Stimulated activated effector memory CD8-positive, alpha-beta T cell treated with anti-CD3 and anti-CD28 coated beads, Interleukin-12 subunit alpha, Interleukin-12 subunit beta, amount 100 ng/mL, for 72 hours (primary cell): ENCODE measurements around the gene EIF2B5.
"Not testable (repeated sequence)": the region's sequence is repeated elsewhere in the genome, so short reads cannot be mapped to it uniquely, and the experiment has no call there.

Experiments used
- ATAC-seq: fragments of 150-1000 bp; cut with Tn5 transposase; 2 replicates; pipeline ENCODE4 v1.10.0; 2021
- DNase-seq, 2 donors: peaks; one replicate each; pipeline ENCODE4 v3.0.0; 2021 to 2022; ENCODE audit warnings: low spot score in 2 of 2
- H3K27ac Mint-ChIP-seq: one replicate; pipeline ENCODE4 v1.8.0; 2022; ENCODE audit warnings: mild to moderate bottlenecking, mixed read lengths
- H3K36me3 Mint-ChIP-seq: one replicate; pipeline ENCODE4 v1.8.0; 2022; ENCODE audit warnings: mild to moderate bottlenecking, mixed read lengths
- H3K4me1 Mint-ChIP-seq: one replicate; pipeline ENCODE4 v1.8.0; 2022; ENCODE audit warnings: mixed read lengths
- H3K4me3 Mint-ChIP-seq: one replicate; pipeline ENCODE4 v1.8.0; 2022; ENCODE audit warnings: mild to moderate bottlenecking, mixed read lengths
- H3K9me3 Mint-ChIP-seq: one replicate; pipeline ENCODE4 v1.8.0; 2022; ENCODE audit warnings: mixed read lengths

Gene EIF2B5

GRCh38 chr3:184158404-184158803 lies 23.2 kb downstream of the EIF2B5 start:
- no peaks in the 10 kb centered on the region for H3K9me3 Mint-ChIP-seq
- ATAC-seq (no peak), DNase-seq (no peak)
- H3K27ac Mint-ChIP-seq = no peak overlapping the region
- H3K36me3 Mint-ChIP-seq = peaks cover 39% of the 10 kb centered on the region
- peaks cover 49% of the 10 kb centered on the region for H3K4me1 Mint-ChIP-seq
- H3K4me3 Mint-ChIP-seq = no peak overlapping the region

DNA sequence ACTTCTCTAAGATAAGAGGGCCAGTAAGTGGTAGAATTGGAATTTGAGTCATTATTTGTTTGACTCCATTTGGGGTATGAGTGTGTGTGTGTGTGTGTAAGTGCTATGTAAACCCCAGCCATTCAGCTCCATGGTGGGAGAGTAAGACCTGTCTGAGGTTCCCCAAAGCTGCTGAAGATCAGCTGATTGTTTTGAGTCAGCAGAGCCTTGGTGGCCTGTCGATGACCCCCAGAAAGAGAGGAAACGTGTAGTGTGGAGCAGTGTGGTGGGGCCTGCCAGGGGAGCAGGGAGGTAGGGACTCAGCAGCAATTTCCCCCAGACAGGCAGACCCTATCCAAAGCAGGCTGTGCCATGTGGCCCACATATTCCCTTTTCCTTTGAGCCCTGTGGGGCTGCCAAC lies 25.3 kb downstream of the EIF2B5 start:
- Mint-ChIP-seq H3K36me3 (peaks cover 59% of the 10 kb centered on the region), H3K27ac (no peak overlapping the region), H3K4me1 (peaks cover 60% of the 10 kb centered on the region), H3K4me3 (no peak overlapping the region), H3K9me3 (no peaks in the 10 kb centered on the region)
- DNase-seq (no peak), ATAC-seq (peak; percentile 76)

- H3K9me3 Mint-ChIP-seq, H3K27ac Mint-ChIP-seq, H3K4me3 Mint-ChIP-seq, DNase-seq, ATAC-seq: not testable (repeated sequence)
- Mint-ChIP-seq H3K4me1 (peaks cover 42% of the 10 kb centered on the region), H3K36me3 (peaks cover 67% of the 10 kb centered on the region)
These were observed 27.5 kb downstream of the EIF2B5 start for GRCh38 chr3:184162571-184163070.

DNA sequence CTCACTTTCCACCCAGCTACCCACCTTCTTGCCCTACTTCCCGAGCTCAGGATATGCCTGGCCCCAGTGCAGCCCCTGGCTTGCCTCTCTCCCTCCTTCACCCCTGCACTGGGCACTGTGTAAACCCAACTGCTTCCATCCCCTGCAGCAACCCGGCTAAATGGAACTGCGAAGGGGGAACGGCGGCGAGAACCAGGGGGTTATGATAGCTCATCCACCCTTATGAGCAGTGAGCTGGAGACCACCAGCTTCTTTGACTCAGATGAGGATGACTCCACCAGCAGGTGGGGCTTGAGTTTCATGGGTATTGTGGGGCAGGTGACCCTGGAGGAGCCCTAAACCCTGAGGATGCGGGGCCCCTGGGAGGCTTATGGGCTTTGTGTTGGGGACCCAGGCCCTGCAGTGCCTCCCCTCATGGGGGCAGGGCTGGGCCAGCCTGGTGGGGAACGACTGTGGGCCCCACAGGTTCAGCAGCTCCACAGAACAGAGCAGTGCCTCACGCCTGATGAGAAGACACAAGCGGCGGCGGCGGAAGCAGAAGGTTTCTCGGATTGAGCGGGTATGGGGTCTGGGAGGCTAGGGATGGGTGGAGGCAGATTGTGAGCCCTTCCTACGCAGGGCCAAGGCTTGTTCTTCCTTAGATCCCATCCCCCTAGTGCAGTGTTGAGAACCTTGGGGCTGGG lies 29.6 kb downstream of the EIF2B5 start:
- ATAC-seq (no peak), DNase-seq (no peak)
- H3K9me3 Mint-ChIP-seq = no peaks in the 10 kb centered on the region
- H3K4me1 Mint-ChIP-seq = peaks cover 32% of the 10 kb centered on the region
- H3K36me3 Mint-ChIP-seq = peaks cover 74% of the 10 kb centered on the region
- H3K4me3 Mint-ChIP-seq = no peak overlapping the region
- H3K27ac Mint-ChIP-seq = no peak overlapping the region

- Mint-ChIP-seq H3K9me3 (no peaks in the 10 kb centered on the region), H3K4me1 (peaks cover 27% of the 10 kb centered on the region), H3K36me3 (peaks cover 67% of the 10 kb centered on the region), H3K4me3 (no peak overlapping the region), H3K27ac (no peak overlapping the region)
- ATAC-seq (no peak), DNase-seq (no peak)
These were observed 30.4 kb downstream of the EIF2B5 start for GRCh38 chr3:184165543-184165942.

- Mint-ChIP-seq H3K9me3 (no peaks in the 10 kb centered on the region), H3K27ac (no peak overlapping the region), H3K4me1 (peaks cover 27% of the 10 kb centered on the region), H3K4me3 (no peak overlapping the region), H3K36me3 (peaks cover 72% of the 10 kb centered on the region)
- DNase-seq (no peak), ATAC-seq (no peak)
These were observed 31.5 kb downstream of the EIF2B5 start for GRCh38 chr3:184166671-184167070.

GRCh38 chr3:184167786-184168185 lies 32.6 kb downstream of the EIF2B5 start:
- peaks cover 25% of the 10 kb centered on the region for H3K4me1 Mint-ChIP-seq
- no peak overlapping the region for H3K27ac Mint-ChIP-seq
- no peak overlapping the region for H3K4me3 Mint-ChIP-seq
- H3K9me3 Mint-ChIP-seq = no peaks in the 10 kb centered on the region
- ATAC-seq = no peak
- H3K36me3 Mint-ChIP-seq = peaks cover 63% of the 10 kb centered on the region
- no peak for DNase-seq

DNA sequence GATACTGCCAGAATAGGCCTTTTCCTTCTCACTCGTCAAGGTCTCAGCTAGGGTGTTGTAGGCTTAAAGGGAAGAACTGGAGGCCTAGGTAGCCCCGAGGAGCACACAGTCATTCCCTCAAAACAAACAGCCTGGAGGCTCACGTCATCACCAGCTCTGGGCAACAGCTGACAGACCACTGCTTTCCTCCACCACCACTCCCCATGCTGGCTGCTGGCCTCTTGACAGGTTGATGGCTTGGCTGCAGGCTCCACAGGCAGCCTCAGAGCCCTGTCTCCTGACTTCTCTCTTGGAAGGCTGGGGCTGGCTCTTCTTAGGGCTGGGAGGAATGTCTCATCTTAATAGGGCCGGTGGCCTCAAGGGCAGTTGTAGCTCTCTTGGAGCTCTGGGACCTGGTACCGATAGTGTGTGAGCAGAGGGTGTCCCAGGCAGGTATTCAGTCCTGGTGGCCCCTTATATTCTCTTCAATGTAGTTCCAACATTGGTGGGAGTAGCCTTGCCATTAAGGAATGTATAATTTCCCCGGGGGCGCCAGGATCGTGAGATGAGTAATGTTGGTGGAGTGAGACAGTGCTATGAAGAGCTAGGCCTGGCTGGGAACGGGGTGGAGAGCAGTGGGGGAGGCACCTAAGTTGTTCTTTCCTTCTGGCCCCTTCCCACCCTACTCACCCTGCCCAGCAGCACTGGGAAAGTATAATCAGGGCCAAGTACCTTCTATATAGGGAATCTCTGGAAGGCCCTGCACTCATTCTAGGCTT lies 33.4 kb downstream of the EIF2B5 start:
- peaks cover 23% of the 10 kb centered on the region for H3K4me1 Mint-ChIP-seq
- ATAC-seq = no peak
- H3K9me3 Mint-ChIP-seq = no peaks in the 10 kb centered on the region
- DNase-seq = no peak
- H3K4me3 Mint-ChIP-seq = no peak overlapping the region
- no peak overlapping the region for H3K27ac Mint-ChIP-seq
- H3K36me3 Mint-ChIP-seq = peaks cover 61% of the 10 kb centered on the region

- Mint-ChIP-seq H3K4me1 (peaks cover 13% of the 10 kb centered on the region), H3K36me3 (peaks cover 47% of the 10 kb centered on the region), H3K27ac (no peak overlapping the region), H3K9me3 (no peaks in the 10 kb centered on the region), H3K4me3 (no peak overlapping the region)
- ATAC-seq (no peak), DNase-seq (no peak)
These were observed 35.0 kb downstream of the EIF2B5 start for GRCh38 chr3:184169896-184170875.

GRCh38 chr3:184171562-184171961 lies 36.4 kb downstream of the EIF2B5 start:
- Mint-ChIP-seq H3K4me3 (no peak overlapping the region), H3K9me3 (no peaks in the 10 kb centered on the region), H3K4me1 (peaks cover 25% of the 10 kb centered on the region), H3K27ac (peak overlapping the region; percentile 9), H3K36me3 (peaks cover 40% of the 10 kb centered on the region)
- ATAC-seq (no peak), DNase-seq (no peak)

DNA sequence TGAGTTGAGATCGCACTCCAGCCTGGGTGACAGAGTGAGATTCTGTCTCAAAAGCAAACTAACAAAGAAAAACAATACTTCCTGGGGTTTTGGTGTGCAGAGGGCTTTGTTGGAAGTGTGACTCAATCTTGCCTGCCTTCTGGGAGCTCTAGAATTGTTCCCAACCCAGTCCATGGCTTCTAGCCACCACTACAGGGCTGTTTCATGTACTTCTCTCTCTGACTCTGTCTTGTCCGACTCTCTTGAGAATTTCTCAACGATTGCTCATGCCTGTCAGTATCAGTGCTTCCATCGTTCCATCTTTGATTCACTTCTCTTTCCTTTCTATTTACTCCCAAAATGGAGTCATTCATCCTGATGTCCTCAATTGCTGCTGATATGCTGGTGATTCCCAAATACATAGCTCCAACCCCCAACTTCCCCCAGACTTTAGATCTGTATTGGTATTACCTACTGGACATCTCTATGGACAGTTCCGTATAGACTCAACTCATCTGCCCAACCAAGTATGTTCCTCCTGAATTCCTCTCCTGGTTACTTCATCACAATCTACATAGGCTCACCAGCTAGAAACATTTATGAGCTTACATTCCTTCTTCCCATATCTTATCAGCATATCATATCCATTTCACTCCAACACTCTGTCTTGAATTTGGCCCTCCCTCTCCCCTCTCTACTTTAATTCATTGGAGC lies 37.7 kb downstream of the EIF2B5 start:
- ATAC-seq (no peak), DNase-seq (no peak)
- H3K4me3 Mint-ChIP-seq = no peak overlapping the region
- peak overlapping the region; percentile 44 for H3K27ac Mint-ChIP-seq
- peaks cover 40% of the 10 kb centered on the region for H3K36me3 Mint-ChIP-seq
- H3K4me1 Mint-ChIP-seq = peaks cover 34% of the 10 kb centered on the region
- H3K9me3 Mint-ChIP-seq = no peaks in the 10 kb centered on the region

GRCh38 chr3:184173374-184173722 lies 38.2 kb downstream of the EIF2B5 start:
- Mint-ChIP-seq H3K36me3 (peaks cover 45% of the 10 kb centered on the region), H3K27ac (peak overlapping the region; percentile 44)
- no peak for DNase-seq

DNA sequence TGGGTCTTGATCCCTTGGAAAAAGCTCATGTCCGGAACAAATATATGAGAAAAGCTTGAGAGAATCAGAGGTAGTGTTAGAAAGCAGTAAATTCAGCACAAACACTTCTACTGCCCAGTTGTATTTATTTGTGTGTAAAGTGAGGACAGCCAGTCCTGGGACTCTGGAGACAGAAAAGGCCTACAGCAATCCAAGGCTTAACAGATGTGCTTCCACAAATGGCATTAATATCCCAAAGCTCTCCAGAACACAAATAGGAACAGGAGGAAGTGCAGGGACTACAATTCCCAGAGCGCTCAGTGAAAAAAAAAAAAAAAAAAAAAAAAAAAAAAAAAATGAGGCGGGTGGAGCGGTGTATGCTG lies 39.1 kb downstream of the EIF2B5 start:
- no peak for DNase-seq
- Mint-ChIP-seq H3K4me1 (peaks cover 45% of the 10 kb centered on the region), H3K9me3 (no peaks in the 10 kb centered on the region), H3K27ac (peak overlapping the region; percentile 97), H3K36me3 (peaks cover 45% of the 10 kb centered on the region), H3K4me3 (peak overlapping the region; percentile 97)
- peak; percentile 0 for ATAC-seq

More at GRCh38 chr3:184173374-184173722, 38.2 kb downstream of the EIF2B5 start:
- H3K4me3 Mint-ChIP-seq = no peak overlapping the region
- no peak for ATAC-seq
- peaks cover 39% of the 10 kb centered on the region for H3K4me1 Mint-ChIP-seq
- H3K9me3 Mint-ChIP-seq = no peaks in the 10 kb centered on the region

GRCh38 chr3:184174646-184175492 lies 39.7 kb downstream of the EIF2B5 start, which contains the start of gene AP2M1:
AP2M1 (plus strand) TSS chr3:184174855; CDS start chr3:184176994, 2,139 bp downstream.
- peaks cover 46% of the 10 kb centered on the region for H3K36me3 Mint-ChIP-seq
- no peaks in the 10 kb centered on the region for H3K9me3 Mint-ChIP-seq
- H3K4me1 Mint-ChIP-seq = peaks cover 45% of the 10 kb centered on the region
- ATAC-seq = peak; percentile 96
- peak within 1 kb of the TSS; percentile 97 for H3K4me3 Mint-ChIP-seq
- H3K27ac Mint-ChIP-seq = peak within 1 kb of the TSS; percentile 97
- peak; percentile 98 to 99 for DNase-seq
